Measurements from ENCODE around the gene SPTBN4.
A peak's percentile ranks its signal among the peaks of the same experiment; 100 is the strongest.
"Not testable (repeated sequence)": the region's sequence is repeated elsewhere in the genome, so short reads cannot be mapped to it uniquely, and the experiment has no call there.

The SPTBN4 gene

GRCh38 chr19:40534148-40534547 lies 67.3 kb downstream of the SPTBN4 start:
- no peak for DNase-seq

GRCh38 chr19:40539070-40539469 lies 72.3 kb downstream of the SPTBN4 start:
- DNase-seq, result no peak

DNA sequence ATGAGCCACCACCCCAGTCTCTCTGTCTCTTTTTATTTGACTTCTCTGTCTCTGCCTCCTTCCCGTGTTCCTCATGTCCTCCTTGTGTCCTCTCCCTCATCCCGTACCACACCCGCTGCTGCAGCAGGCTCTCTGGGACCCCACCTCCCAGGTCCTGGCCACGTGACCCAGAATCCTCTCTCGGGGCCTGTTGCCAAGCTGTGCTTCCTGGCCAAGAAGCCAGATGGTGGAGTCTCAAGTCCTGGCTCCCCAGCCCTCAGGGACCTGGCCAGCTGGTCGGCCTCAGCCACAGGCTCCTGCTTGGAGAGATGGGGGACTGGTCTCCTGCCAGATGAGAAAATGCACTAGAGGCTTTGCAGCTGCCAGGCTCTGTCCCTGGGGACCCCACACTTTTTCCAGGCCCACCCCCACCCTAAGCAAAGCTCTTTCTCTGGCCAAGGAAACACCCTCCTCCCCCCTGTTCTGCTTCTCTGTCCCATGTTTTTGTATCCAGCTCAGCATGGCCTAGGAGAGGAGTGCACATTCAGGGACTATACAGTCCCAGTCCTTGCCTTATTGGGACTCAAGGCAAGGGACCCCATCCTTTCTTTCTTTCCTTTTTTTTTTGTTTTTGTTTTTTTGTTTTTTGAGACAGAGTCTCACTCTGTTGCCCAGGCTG lies 75.5 kb downstream of the SPTBN4 start:
- no peak for DNase-seq

GRCh38 chr19:40543029-40543597 lies 76.3 kb downstream of the SPTBN4 start:
- DNase-seq, result no peak

DNA sequence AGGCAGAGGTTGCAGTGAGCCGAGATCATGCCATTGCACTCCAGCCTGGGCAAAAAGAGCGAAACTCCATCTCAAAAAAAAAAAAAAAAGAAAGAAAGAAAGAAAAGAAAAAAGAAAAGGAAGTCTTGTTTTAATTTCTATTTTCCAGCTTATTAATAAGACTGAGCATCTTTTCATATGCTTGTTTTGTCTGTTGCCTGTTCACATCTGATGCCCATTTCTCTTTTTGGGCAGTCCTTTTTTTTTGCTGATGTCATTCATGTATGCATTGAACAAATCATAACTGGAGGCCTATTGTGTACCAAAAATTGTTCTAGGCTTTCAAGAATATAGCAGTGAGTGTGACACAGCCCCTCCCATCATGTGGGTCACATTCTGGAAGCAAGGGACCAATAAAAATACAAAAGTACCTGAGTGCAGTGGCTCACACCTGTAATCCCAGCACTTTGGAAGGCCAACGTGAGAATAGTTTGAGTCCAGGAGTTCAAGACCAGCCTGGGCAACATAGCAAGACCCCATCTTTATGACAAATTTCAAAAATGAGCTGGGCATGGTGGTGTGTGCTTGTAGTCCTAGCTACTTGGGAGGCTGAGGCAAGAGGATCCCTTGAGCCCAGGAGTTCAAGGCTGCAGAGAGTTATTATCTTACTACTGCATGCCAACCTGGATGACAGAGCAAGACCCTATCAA lies 79.5 kb downstream of the SPTBN4 start:
- not testable (repeated sequence) for DNase-seq

GRCh38 chr19:40547190-40547589 lies 80.4 kb downstream of the SPTBN4 start:
- not testable (repeated sequence) for DNase-seq

- no peak for DNase-seq
These were observed 81.0 kb downstream of the SPTBN4 start for GRCh38 chr19:40547836-40548235.

DNA sequence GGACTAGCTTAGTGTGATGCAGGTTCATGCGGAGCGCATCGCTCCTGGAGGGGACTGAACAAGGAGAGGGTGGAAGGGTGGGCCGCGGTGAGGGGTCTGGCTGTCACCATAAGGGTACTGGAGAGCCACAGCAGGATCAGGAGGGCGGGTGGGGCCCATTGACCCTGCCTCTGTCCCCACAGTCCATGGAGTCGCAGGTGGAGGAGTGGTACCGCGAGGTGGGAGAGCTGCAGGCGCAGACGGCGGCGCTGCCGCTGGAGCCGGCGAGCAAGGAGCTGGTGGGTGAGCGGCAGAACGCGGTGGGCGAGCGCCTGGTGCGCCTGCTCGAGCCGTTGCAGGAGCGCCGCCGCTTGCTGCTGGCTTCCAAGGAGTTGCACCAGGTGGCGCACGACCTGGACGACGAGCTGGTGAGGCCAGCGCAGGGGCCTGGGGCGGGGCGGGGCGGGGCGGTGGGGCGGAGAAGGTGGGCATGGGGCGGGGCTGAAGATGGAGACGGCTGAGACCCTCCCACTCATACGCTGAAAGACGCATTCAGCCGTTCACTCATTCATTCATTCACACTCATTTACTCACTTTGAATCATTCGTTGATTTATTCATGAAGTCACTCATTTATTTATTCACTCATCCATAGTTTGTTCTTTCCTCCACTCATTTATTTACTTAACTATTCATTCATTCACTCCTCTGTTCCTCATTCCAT lies 82.4 kb downstream of the SPTBN4 start:
- peak; percentile 62 for DNase-seq

GRCh38 chr19:40550951-40551350 lies 84.2 kb downstream of the SPTBN4 start:
- DNase-seq, result no peak

- no peak for DNase-seq
These were observed 86.0 kb downstream of the SPTBN4 start for GRCh38 chr19:40552848-40553247.

- no peak for DNase-seq
These were observed 87.4 kb downstream of the SPTBN4 start for GRCh38 chr19:40553885-40554857.

GRCh38 chr19:40555978-40556689 lies 89.3 kb downstream of the SPTBN4 start:
- no peak for DNase-seq

- DNase-seq, result no peak
These were observed 90.2 kb downstream of the SPTBN4 start for GRCh38 chr19:40556953-40557530.

DNA sequence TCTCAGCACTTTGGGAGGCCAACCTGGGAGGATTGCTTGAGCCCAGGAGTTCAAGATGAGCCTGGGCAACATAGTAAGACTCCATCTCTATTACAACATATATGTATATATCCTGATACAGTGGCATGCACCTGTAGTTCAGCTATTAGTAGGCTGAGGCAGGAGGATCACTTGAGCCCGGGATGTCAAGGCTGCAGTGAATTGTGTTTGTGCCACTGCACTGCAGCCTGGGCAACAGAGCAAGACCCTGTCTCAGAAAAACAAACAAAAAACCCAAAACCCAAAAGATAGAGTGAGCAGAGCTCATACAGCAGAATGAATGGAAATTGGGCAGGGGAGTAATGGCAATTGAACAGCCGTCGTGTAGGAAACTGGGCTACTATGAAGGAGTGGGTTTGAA lies 92.6 kb downstream of the SPTBN4 start:
- DNase-seq, result no peak

- no peak for DNase-seq
These were observed 93.3 kb downstream of the SPTBN4 start for GRCh38 chr19:40560092-40560507.

DNA sequence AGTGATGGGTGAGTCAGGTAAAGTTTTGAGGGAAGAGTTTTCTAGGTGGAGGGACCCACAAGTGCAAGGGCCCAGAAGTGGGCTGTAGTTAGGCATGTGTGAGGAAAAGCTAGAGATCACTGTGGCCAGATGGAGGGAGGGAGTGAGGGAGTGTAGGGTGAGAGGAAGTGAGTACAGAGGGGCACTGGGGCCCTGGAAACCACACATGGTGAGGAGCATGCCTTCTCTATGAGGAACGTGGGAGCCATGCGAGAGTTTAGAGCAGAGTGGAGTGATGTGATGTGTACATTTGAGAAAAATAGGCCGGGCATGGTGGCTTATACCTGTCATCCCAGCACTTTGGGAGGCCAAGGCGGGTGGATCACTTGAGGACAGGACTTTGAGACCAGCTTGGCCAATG lies 95.1 kb downstream of the SPTBN4 start:
- DNase-seq, result no peak

GRCh38 chr19:40564535-40564934 lies 97.7 kb downstream of the SPTBN4 start:
- DNase-seq, result not testable (repeated sequence)

DNA sequence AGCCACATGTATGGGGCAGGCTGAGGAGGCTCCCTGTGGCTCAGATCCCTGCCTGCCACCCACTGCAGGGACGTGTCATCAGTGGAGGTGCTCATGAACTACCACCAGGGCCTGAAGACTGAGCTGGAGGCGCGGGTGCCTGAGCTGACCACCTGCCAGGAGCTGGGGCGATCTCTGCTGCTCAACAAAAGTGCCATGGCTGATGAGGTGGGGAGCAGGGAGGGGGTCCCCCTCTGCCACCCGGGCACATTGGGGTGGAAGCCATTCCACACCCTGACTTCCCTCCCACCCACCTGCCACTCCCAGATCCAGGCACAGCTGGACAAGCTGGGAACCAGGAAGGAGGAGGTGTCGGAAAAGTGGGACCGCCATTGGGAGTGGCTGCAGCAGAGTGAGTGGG lies 98.6 kb downstream of the SPTBN4 start:
- DNase-seq, result no peak

DNA sequence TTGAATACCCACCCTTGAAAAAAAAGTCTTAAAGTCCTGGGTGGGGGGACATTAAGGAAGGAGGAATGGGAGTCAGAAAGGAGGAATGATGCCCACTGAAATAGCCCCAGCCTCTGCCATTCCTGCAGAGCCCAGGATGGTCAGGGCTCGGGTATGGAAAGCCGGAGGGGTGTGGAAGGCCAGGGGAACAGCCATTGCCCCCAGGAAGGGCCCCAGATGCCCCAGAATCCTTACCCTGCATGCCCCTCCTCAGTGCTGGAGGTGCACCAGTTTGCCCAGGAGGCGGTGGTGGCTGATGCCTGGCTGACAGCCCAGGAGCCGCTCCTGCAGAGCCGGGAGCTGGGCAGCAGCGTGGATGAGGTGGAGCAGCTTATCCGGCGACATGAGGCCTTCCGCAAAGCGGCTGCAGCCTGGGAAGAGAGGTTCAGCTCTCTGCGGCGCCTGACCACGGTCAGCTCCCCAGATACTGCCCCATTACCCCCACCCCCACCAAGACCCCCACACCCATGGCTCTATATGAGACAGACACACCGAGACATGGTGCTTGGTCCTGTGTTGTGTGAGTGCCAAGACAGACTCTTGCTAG lies 99.2 kb downstream of the SPTBN4 start:
- no peak for DNase-seq

DNA sequence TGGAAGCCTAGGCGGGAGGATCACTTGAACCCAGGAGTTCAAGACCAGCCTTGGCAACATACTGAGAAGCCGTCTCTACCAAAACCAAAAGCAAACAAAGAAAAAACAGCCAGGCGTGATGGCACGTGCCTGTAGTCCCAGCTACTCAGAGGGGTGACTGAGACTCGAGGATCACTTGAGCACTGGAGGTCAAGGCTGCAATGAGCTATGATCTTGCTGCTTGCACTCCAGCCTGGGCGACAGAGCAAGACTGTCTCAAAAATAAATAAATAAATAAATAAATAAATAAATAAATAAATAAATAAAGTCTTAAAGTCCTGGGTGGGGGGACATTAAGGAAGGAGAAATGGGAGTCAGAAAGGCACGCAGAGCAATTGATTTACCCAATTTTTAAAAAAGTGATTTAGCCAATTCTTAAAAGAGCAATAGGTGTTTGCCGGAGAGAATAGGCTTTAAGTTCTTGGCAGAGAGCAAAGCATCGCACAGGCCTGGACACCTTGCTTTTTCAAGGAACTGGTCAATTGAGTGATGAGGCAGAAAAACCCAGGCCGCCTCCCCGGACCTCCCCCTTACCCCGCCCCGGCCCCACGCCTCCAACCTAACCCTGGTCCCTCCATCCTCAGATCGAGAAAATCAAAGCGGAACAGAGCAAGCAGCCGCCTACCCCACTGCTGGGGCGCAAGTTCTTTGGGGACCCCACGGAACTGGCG lies 100.4 kb downstream of the SPTBN4 start:
- no peak for DNase-seq
